HAP-1 (cell line): ENCODE results near the gene SLIT3.
A peak's percentile ranks its signal among the peaks of the same experiment; 100 is the strongest.

ENCODE experiments used
- DNase-seq, 2 experiments: peaks; one replicate each; pipeline ENCODE4 v3.0.0-alpha.2; 2016 to 2020; ENCODE audit warnings: low spot score in 2 of 2
- H3K27me3 ChIP-seq: fragments of 250-450 bp; sonication (Bioruptor Pico); 2 replicates; pipeline ENCODE4 v1.5.1; 2020; ENCODE audit warnings: low read depth, mild to moderate bottlenecking, moderate library complexity
- H3K36me3 ChIP-seq: fragments of 250-450 bp; sonication (Bioruptor Pico); replicated peaks from 2 replicates; pipeline ENCODE4 v1.5.1; 2020; ENCODE audit warnings: mild to moderate bottlenecking
- H3K4me1 ChIP-seq: fragments of 250-450 bp; sonication (Bioruptor Pico); 2 replicates; pipeline ENCODE4 v1.5.1; 2020; ENCODE audit warnings: mild to moderate bottlenecking
- H3K4me3 ChIP-seq: fragments of 250-450 bp; sonication (Bioruptor Pico); 2 replicates; pipeline ENCODE4 v1.5.1; 2020; ENCODE audit warnings: mild to moderate bottlenecking, moderate library complexity
- H3K9me3 ChIP-seq: fragments of 250-450 bp; sonication (Bioruptor Pico); 2 replicates; pipeline ENCODE4 v1.5.1; 2020; ENCODE audit warnings: mild to moderate bottlenecking, moderate library complexity
- in situ Hi-C: fragments of 300-500 bp; cut with MboI; formaldehyde crosslinking; loops from 3 replicates; pipeline ENCODE4 v1.14.3; 2020; ENCODE audit warnings: low sequenced_read_pairs, inconsistent platforms, mixed read lengths

The SLIT3 gene

DNA sequence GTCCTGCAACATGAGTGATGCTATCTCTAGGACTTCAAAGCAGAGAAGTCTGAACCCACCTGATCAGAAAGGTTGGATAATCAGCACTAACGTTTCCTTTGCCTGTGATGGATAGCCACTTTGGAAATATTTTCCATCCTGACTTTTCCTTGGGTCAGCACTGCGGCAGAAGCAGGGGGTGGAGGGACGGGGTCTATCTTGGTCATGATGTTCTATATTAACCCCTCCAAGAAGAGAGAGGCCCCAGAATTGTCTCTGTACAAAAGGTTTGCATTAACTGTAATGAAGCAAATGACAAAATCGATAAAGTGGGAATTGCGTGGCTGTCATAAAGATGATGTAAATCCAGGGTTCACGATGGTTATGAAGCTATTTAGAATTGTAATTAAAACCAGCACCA lies 441.9 kb downstream of the SLIT3 start:
- DNase-seq, result no peak
- H3K36me3 ChIP-seq, result no peaks in the 10 kb centered on the region
- in situ Hi-C loops, result no loop called here

GRCh38 chr5:168858371-168858770 lies 442.6 kb downstream of the SLIT3 start:
- DNase-seq, result no peak
- in situ Hi-C loops, result no loop called here
- H3K4me3 ChIP-seq, result no peak overlapping the region
- H3K36me3 ChIP-seq, result no peaks in the 10 kb centered on the region
- H3K27me3 ChIP-seq, result no peaks in the 10 kb centered on the region
- peaks cover 9% of the 10 kb centered on the region for H3K4me1 ChIP-seq
- H3K9me3 ChIP-seq, result no peaks in the 10 kb centered on the region

More for the DNA sequence above, 441.9 kb downstream of the SLIT3 start:
- H3K4me3 ChIP-seq, result no peak overlapping the region
- peaks cover 9% of the 10 kb centered on the region for H3K4me1 ChIP-seq
- no peaks in the 10 kb centered on the region for H3K27me3 ChIP-seq
- no peaks in the 10 kb centered on the region for H3K9me3 ChIP-seq

GRCh38 chr5:168853972-168854371 lies 447.0 kb downstream of the SLIT3 start:
- H3K36me3 ChIP-seq, result no peaks in the 10 kb centered on the region
- H3K27me3 ChIP-seq, result no peaks in the 10 kb centered on the region; the same call in 1 of the 2 replicates
- no peaks in the 10 kb centered on the region for H3K9me3 ChIP-seq
- H3K4me3 ChIP-seq, result no peak overlapping the region
- DNase-seq, result no peak
- H3K4me1 ChIP-seq, result peaks cover 12% of the 10 kb centered on the region
- in situ Hi-C loops, result no loop called here

DNA sequence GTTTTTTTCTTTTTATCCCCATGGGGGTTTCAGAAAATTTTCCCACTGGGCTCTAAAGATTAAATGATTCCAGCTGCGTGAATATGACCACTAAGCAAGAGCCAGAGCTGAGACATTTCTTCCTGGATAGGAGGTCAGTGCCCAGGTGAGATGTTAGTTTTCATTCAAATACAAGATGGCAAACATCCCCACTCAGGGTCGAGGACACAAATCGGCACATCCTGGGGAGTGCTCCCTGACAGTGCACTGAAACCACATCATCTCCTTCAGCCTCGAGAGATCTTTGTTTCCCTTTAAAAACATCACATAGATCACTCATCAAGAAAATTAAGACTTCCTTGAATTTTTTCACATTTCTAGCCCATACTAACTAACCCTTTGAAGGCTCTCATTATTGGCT lies 448.6 kb downstream of the SLIT3 start:
- Histone ChIP-seq H3K9me3 (no peaks in the 10 kb centered on the region), H3K4me1 (peaks cover 12% of the 10 kb centered on the region), H3K4me3 (no peak overlapping the region), H3K36me3 (no peaks in the 10 kb centered on the region), H3K27me3 (no peaks in the 10 kb centered on the region; the same call in 1 of the 2 replicates)
- in situ Hi-C loops, result no loop called here
- DNase-seq, result no peak

DNA sequence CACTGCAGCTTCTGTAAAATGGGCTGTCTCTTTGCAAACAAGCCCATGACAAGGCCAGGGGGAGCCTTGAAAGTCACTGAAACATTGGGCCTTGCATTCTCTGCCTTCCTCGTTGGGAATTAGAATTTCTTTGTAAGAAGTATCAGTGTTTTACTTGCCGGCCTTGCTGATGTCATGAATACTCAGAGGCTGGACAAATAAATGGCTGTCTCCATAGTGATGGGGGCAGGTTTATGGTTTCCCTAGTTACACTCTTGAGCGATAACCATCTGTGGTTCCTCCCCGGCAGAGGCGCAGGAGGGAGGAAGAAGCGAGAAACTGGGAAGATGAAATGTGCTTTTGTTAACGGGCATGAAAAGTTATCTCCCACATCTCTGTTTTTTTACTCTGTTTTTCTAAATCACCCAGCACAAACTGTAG lies 449.0 kb downstream of the SLIT3 start:
- Histone ChIP-seq H3K9me3 (no peaks in the 10 kb centered on the region), H3K4me1 (peaks cover 12% of the 10 kb centered on the region), H3K36me3 (no peaks in the 10 kb centered on the region), H3K27me3 (no peaks in the 10 kb centered on the region; the same call in 1 of the 2 replicates), H3K4me3 (no peak overlapping the region)
- peak; percentile 47 to 62 for DNase-seq
- in situ Hi-C loops, result no loop called here

DNA sequence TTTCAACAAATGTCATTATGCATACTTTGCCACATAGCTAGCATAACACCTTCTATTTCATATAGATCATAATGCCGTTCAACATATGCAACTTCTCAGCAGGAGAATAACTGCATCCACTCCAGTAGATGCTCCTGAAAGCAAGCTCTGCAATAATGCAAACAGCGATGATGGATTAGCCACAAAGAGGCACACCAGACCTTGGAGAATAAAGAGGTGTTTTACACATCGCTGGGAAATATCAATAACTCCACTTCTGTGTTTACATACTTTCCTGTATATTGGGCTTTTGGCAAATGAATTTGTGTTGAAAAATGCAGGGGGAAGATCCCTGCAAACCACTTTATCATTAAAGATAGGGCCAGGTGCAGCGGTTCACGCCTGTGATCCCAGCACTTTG lies 450.3 kb downstream of the SLIT3 start:
- Histone ChIP-seq H3K9me3 (no peaks in the 10 kb centered on the region), H3K4me3 (no peak overlapping the region), H3K36me3 (no peaks in the 10 kb centered on the region), H3K4me1 (peaks cover 2% of the 10 kb centered on the region; the same call in 1 of the 2 replicates), H3K27me3 (no peaks in the 10 kb centered on the region; the same call in 1 of the 2 replicates)
- in situ Hi-C loops, result no loop called here
- no peak for DNase-seq

- no peak for DNase-seq
- in situ Hi-C loops, result no loop called here
- Histone ChIP-seq H3K9me3 (no peaks in the 10 kb centered on the region), H3K27me3 (peaks cover under 1% of the 10 kb centered on the region), H3K4me3 (no peak overlapping the region), H3K4me1 (peaks cover 2% of the 10 kb centered on the region; the same call in 1 of the 2 replicates), H3K36me3 (no peaks in the 10 kb centered on the region)
Observed at GRCh38 chr5:168848569-168848968, 452.4 kb downstream of the SLIT3 start.

- H3K27me3 ChIP-seq, result peaks cover 10% of the 10 kb centered on the region
- DNase-seq, result no peak
Observed at GRCh38 chr5:168847511-168848073, 453.3 kb downstream of the SLIT3 start.

GRCh38 chr5:168844922-168845296 lies 456.0 kb downstream of the SLIT3 start:
- in situ Hi-C loops, result no loop called here
- Histone ChIP-seq H3K27me3 (peaks cover 15% of the 10 kb centered on the region), H3K4me3 (no peak overlapping the region), H3K9me3 (no peaks in the 10 kb centered on the region), H3K36me3 (no peaks in the 10 kb centered on the region), H3K4me1 (no peaks in the 10 kb centered on the region)
- DNase-seq, result no peak

More at GRCh38 chr5:168847511-168848073, 453.3 kb downstream of the SLIT3 start:
- Histone ChIP-seq H3K9me3 (no peaks in the 10 kb centered on the region), H3K4me1 (peaks cover 2% of the 10 kb centered on the region; the same call in 1 of the 2 replicates), H3K36me3 (no peaks in the 10 kb centered on the region), H3K4me3 (no peak overlapping the region)
- in situ Hi-C loops, result no loop called here

DNA sequence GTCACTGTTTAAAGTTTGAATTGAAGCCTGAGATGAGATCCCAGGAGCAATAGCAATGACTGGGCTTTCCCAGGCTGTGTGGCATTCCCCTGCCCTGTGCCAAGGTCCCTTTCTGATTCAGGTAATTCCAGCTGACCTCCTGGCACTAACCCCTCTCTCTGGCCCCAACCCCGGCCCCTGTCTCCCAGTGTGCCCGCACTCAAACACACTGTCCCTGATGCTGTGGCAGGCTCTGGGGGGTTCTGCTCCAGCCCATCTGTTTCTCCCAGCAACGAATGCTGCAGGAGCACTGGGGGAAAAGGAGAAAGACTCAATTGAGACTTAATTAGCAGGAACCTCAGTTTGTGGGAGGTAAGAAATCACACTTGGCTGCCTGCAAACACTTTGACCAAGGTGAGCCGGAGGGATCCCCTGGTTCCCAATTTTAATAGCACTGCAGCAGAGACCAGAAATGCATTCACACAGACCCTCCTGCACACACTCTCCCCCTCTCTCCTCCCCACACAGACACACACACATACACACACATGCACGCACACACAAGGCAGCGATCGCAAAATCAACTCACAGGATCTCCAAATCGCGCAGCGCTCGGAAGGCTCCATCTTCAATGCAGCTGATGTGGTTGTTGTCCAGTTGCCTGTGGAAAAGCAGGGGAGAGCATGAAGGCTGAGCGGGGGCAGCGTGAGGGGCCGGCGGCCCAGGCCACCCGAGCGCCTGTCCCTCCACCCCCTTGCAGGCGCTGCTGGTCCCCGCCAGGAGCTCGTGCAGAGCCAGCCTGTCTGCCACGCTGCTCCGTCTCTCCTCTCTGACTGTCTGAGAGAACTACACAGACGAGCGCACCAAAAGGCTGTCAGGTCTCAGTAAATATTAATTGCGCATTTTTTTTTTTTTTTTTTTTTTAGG lies 456.7 kb downstream of the SLIT3 start:
- Histone ChIP-seq H3K9me3 (no peaks in the 10 kb centered on the region), H3K4me3 (no peak overlapping the region), H3K27me3 (peaks cover 15% of the 10 kb centered on the region), H3K36me3 (no peaks in the 10 kb centered on the region), H3K4me1 (no peaks in the 10 kb centered on the region)
- in situ Hi-C loops, result no loop called here
- no peak for DNase-seq

DNA sequence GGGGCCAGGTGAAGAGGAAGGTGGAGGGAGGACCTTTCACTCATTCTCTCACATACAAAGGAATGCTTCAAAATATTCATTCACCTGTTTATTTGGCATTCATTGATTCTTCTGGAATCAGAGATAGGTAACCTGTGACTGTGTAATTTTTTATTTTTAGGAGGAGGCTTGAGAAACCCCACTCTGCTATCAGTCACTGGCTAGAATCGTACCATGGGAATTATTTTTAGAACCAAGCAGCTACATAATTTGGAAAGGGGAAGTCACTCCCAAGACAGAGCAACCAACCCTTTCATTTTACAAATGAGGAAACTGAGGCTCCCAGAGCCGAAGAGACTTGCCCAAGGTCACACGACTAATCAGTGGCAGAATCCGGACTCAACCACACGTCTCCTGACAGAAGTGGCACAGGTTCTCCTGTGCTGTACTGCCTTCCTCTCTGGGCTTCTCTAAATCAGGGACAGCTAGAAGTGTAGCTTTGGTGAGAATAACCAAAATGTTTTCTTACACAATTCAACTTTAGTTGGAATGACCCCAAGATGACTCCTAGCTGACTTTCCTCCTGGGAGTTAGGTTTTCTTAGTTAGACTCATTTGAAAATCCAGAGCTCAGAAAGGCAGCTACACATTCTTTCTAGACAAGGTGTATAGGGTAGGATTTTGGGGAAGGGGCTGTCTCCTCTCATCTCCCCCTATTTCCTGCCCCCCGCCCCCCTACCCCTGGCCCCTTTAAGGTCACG lies 457.5 kb downstream of the SLIT3 start:
- Histone ChIP-seq H3K9me3 (no peaks in the 10 kb centered on the region), H3K4me1 (no peaks in the 10 kb centered on the region), H3K4me3 (no peak overlapping the region), H3K36me3 (no peaks in the 10 kb centered on the region), H3K27me3 (peaks cover 15% of the 10 kb centered on the region)
- in situ Hi-C loops, result no loop called here
- no peak for DNase-seq

GRCh38 chr5:168842571-168843205 lies 458.3 kb downstream of the SLIT3 start:
- Histone ChIP-seq H3K4me3 (no peak overlapping the region), H3K4me1 (no peaks in the 10 kb centered on the region), H3K27me3 (peaks cover 15% of the 10 kb centered on the region)

GRCh38 chr5:168837852-168838251 lies 463.1 kb downstream of the SLIT3 start:
- Histone ChIP-seq H3K4me3 (no peak overlapping the region), H3K27me3 (peaks cover 12% of the 10 kb centered on the region), H3K9me3 (no peaks in the 10 kb centered on the region), H3K4me1 (no peaks in the 10 kb centered on the region), H3K36me3 (no peaks in the 10 kb centered on the region)
- in situ Hi-C loops, result no loop called here
- DNase-seq, result no peak

More at GRCh38 chr5:168842571-168843205, 458.3 kb downstream of the SLIT3 start:
- H3K36me3 ChIP-seq, result no peaks in the 10 kb centered on the region
- in situ Hi-C loops, result no loop called here
- no peaks in the 10 kb centered on the region for H3K9me3 ChIP-seq
- DNase-seq, result no peak
